Measurements from ENCODE around the gene PRCP.

Gene PRCP

DNA sequence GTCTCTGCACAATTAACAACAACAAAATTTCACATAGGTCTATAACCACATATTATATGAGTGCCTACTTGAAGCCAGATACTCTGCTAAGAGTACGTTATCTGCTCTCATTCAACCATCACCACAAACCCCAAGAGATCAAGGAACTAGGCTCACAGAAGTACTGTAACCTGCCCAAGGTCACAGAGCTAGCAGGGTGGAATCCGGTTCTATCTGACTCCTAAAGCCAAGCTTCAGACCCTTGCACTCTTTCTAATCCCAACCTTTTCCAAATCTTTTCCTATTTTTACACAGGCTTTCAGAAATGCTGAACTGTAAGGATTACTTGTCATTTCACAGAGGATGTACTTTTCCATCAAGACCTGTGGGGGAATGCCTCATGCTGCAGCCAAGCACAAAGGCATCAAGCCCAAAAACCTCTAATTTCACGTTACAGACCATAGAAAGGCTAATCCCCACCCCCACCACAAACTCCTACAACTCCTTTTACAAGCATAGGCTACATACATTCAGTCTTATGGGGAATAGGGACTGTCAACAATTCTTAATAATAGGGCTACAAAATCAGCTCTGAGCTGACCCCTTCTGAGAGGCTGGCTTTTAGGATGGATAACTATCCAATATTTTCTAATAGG lies 927 bp downstream of the PRCP start:
- H3K4me3 ChIP-seq (ENCODE audit: low read depth, low read length) = peak overlapping the region; percentile 64
- peak; percentile 24 for DNase-seq (ENCODE audit: low read depth)
- TF ChIP-seq CTCF (IDR thresholded peaks at IDR 0.05; ENCODE audit: insufficient read depth, low read depth, low read length, missing control alignments) = no peak

DNA sequence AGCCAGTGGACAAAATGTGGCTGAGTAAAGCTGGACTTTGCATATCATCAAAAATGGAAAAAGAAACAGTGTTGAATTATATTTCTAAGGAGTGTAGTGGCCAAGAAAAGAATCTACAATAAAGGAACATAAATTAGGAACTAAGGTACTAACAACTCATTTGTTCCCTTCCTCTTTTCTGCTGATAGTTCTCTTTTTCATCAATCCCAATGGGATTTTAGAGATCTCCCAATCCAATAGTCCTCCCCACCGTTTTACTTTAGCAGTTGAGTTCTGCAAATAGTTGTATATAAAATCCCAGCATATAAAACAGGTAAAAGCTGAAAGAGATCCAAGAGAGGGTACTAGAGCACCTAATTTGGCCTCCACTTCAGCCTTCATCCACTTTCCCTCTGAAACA lies 2.0 kb downstream of the PRCP start:
- no peak for TF ChIP-seq CTCF (IDR thresholded peaks at IDR 0.05; ENCODE audit: insufficient read depth, low read depth, low read length, missing control alignments)
- H3K4me3 ChIP-seq (ENCODE audit: low read depth, low read length) = no peak overlapping the region
- DNase-seq (ENCODE audit: low read depth) = no peak

- no peak for TF ChIP-seq CTCF (IDR thresholded peaks at IDR 0.05; ENCODE audit: insufficient read depth, low read depth, low read length, missing control alignments)
- no peak overlapping the region for H3K4me3 ChIP-seq (ENCODE audit: low read depth, low read length)
- no peak for DNase-seq (ENCODE audit: low read depth)
Measured at GRCh38 chr11:82896183-82896582, 4.0 kb downstream of the PRCP start.

DNA sequence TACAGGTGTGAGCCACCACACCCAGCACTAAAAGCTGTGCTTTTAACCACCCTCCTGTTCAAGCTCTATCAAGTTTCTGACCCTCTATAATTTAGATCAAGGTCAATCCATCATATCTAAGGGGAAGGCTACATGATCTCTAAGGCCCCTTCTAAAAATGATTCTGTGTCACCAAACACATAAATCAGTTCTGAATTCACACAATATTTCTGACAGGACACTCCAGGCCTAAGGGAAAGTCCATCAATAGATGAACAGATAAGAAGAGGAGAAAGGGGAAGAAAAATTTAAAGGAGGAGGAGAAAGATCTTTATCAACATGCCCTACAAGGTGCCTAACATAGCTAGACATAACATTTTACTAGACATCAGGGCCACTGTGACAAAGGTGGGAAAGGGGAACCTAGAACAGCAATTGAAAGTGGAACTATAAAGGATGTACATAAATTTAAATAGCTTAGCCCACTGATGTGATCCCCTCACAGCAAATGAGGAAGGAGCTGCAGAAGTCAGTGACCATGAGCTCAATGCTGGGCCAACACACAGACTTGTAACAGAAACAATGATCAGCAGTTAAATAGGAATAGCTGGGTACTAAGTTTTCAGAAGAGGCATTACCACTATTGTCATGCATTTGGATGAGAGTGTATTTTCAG lies 4.7 kb downstream of the PRCP start:
- no peak overlapping the region for H3K4me3 ChIP-seq (ENCODE audit: low read depth, low read length)
- peak; percentile 48 for DNase-seq (ENCODE audit: low read depth)
- no peak for TF ChIP-seq CTCF (IDR thresholded peaks at IDR 0.05; ENCODE audit: insufficient read depth, low read depth, low read length, missing control alignments)

DNA sequence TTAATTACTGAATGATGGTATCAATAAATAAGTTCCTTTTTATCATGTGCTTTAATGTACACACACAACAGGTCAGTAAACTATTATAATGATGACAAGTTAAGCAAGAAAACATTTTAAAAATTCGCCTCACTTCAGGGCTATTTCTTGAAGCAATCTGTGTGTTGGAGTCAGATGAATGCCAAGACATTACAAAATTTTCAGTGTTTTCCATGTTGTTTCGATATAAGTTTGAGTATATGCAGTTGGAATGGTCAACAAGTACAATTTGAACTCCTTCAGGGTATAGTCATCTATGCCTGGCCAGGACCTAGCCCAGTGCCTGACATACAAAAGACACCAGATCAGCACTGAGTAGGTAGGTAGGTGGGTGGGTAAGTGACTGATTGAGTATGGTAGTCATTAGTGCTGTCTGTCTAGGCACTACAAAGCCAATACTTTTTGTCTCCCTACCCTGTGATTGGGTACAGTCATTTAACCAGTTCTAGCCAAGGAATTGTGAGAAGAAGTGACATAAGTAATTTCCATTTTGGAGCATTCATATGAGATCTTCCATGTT lies 7.5 kb downstream of the PRCP start:
- no peak for TF ChIP-seq CTCF (IDR thresholded peaks at IDR 0.05; ENCODE audit: insufficient read depth, low read depth, low read length, missing control alignments)
- DNase-seq (ENCODE audit: low read depth) = no peak
- no peak overlapping the region for H3K4me3 ChIP-seq (ENCODE audit: low read depth, low read length)

GRCh38 chr11:82890936-82891335 lies 9.3 kb downstream of the PRCP start:
- no peak overlapping the region for H3K4me3 ChIP-seq (ENCODE audit: low read depth, low read length)
- DNase-seq (ENCODE audit: low read depth) = no peak
- no peak for TF ChIP-seq CTCF (IDR thresholded peaks at IDR 0.05; ENCODE audit: insufficient read depth, low read depth, low read length, missing control alignments)

Data from GM12865 (cell line).